HG03045 (cell line): ENCODE measurements around the gene ABCA5.
"Not testable (repeated sequence)": the region's sequence is repeated elsewhere in the genome, so short reads cannot be mapped to it uniquely, and the experiment has no call there.

ENCODE experiments used
- ATAC-seq: cut with Tn5 transposase; IDR thresholded peaks from one replicate; pipeline ENCODE4 v1.9.1; 2021; ENCODE audit warnings: mild to moderate bottlenecking, moderate library complexity; ENCODE audit not compliant: unreplicated experiment

The ABCA5 gene

DNA sequence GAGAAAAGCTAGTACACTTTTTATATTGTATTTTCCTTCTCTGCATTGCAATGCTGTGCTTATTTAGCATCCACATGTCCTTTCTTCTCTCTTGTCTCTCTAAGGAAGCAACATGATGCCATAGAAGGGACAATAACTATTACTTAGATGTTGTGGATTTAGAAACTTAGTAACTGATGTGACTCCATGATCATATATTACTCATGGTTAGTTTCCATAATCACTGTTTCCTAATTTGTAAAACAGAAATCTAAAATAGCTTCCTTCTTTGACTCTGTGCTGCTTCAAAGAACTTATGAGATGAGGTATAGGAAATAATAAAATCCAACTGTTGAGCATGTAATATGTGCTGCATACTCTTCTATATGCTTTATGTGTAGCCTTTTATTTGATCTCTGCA is 6.6 kb upstream of the ABCA5 start:
- no peak for ATAC-seq

DNA sequence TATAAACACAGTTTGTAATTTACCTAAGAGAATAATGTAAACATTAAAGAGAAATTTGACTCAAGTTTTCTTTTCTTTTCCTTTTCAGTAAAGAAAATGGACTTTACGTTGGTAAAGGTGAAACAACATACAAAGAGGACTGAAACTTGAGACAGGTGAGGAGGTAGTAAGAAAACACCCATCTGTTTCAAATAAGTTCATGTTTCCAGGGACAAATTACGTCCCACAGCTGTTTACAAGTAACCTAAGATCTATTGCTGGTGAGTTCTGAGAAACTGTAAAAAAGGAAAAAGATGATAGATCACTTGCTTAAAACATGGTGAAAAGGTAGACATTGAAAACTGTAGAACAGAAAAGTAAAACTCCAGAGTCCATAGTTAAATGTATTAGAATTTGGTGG is 4.8 kb upstream of the ABCA5 start:
- no peak for ATAC-seq

GRCh38 chr17:69326377-69327059 is 415 bp downstream of the ABCA5 start:
- ATAC-seq, result peak; percentile 7

DNA sequence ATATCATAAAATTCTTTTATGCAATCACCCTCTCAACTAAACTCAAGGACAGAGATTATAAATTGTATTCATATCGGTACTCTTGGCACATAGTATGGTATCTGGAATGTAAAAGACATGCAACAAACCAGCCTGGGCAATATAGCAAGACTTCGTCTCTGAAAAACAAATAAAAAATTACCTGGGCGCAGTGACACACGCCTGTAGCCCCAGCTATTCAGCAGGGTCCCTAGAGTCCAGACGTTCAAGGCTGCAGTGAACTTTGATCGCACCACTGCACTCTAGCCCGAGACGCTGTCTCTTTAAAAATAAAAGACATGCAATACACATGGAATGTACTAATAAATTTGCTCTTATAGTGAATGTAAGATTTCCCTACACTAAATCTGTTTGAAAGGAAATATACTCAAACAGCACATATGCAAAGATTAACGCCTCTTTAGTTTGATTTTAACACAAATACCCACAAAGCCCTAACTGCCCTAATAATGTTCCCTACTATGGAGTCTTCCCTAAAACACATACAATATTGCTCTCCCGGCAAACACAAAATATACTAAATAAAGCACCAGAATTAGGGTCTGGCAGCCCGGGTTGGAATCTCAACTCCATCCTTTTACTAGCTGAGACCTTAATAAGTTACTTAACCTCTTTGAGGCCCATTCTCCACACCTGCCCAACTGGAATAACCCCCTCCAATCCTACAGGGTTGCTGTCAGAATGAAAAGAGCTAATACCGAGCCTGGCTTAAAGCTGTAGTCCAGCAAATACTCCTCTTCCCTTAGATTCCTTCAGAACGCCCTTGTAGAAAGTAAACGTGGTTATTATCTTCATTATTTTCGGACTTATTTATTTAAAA is 1.2 kb downstream of the ABCA5 start:
- ATAC-seq, result no peak

GRCh38 chr17:69323806-69324205 is 3.1 kb downstream of the ABCA5 start:
- no peak for ATAC-seq

- ATAC-seq, result no peak
Measured at GRCh38 chr17:69320908-69321238, 6.1 kb downstream of the ABCA5 start.

DNA sequence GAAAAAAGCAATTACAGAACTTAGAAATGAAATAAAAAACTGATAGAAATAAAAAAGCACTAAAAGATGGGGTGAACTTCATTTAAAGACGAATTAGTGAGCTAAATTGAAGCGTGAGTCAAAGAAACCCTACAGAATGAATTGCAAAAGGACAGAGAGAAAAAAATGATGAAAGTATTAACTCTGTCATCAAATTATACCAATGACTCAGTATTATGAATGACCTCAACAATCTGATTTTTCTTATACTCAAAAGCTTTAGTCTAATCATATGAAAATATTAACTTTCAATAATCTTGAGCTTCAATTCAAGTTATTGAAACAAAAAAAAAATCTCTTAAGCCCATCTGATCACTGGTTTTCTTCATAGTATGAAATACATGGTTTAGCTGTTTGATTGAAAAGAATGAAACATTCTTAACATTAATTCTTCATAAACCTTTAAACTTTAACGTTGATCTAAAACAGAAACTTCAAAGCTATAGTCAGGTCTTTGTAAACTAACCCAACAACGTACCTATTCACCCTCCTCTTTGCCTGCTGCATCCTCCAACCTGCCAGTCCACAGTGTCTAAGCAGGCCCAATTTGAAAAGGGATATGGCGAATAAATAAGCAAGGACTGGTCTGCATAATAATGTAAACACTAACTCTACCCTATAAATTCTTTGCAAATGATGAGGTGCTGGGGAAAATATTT is 6.6 kb downstream of the ABCA5 start:
- ATAC-seq, result no peak

DNA sequence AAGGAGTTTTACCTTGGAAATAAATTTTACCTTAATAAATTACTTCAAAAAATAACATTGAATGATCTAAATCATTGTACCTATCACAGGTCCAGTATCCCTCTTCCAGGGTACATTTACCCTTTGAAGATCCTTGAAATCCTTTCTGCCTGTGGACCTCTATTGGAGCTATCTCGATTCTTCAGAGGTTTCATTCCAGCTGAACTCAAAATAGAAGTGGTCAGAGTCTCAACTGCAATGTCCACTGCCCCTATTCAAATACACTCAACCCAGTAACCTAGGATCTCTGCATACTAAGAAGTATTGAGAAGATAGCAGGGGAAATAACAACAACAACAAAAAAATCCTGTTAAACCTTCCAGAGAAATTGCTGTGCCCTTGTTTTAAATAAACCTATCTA is 9.3 kb downstream of the ABCA5 start:
- no peak for ATAC-seq

DNA sequence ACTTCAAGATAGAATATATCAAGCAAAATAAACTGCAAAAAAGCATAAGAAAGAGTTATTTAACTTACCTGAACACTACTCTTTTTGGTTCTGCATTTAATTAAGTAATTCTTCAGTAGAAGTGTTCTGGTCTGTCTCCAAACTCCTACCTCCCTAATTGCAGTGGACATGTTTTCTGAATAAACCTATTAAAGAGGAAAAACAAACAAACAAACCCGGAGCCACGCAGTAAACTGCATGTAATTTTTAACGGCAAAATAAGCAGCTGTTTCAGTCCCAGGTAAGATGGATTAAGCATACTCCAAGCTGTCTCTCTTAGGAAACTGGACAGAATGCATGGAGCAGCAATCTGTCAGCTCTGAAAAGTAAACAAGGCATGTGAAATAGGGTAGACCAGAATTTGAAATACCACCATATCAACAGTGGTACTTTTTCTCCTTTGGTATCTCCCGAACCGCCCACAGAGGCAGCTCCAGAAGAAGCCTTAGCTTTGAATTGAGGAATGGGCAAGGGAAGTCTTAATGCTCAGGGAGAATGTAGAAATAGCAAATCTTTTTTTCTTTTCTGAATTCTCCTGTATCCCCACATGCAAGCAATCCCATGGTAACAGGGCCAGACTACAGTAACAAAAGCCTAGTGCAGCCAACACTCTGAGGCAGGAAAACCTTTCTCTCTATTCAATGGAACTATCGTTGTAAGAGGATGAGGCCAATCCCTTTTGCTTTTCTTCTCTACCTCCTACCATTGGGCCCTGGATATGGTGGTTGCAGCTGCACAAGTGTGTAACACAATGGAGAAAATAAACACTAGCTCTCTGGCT is 12.5 kb downstream of the ABCA5 start:
- no peak for ATAC-seq

DNA sequence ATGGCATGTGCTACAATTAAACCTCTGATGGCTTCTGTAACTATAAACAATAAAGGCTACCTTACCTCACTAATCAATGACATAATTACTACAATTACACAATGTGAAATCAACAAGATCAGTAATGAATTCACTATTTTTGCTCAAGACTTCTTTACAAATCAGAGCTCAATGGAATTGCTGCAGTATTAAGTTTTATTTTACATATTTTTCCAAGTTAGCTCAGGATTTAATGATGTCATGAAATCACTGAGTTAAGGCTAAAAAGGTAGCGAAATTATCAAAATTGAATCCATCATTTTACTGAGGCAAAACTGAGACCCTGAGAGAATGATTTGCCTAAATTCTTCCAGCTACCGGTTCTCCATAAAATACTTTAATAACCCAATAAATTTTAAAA is 21.8 kb downstream of the ABCA5 start:
- no peak for ATAC-seq

- no peak for ATAC-seq
Measured at GRCh38 chr17:69302682-69303081, 24.3 kb downstream of the ABCA5 start.

- no peak for ATAC-seq
Measured at GRCh38 chr17:69300222-69300621, 26.7 kb downstream of the ABCA5 start.

DNA sequence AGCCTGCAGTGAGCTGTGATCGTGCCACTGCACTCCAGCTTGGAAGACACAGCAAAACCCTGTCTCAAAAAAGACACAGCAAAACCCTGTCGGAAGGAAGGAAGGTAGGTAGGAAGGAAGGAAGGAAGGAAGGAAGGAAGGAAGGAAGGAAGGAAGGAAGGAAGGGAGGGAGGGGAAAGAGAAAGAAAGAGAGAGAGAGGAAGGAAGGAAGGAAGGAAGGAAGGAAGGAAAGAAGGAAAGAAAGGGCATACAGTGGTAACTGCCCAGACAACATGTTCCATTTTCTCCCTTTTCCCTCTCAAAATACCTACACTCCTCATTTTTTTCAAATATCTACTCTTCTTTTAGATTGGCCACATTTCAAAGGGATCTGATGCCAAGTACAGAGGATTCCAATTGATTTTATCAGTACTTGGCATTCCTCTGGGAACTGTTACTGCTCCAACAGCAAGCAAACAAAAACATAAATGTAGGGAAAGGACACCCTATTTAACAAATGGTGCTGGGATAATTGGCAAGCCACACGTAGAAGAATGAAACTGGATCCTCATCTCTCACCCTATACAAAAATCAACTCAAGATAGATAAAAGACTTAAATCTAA is 28.7 kb downstream of the ABCA5 start:
- not testable (repeated sequence) for ATAC-seq

DNA sequence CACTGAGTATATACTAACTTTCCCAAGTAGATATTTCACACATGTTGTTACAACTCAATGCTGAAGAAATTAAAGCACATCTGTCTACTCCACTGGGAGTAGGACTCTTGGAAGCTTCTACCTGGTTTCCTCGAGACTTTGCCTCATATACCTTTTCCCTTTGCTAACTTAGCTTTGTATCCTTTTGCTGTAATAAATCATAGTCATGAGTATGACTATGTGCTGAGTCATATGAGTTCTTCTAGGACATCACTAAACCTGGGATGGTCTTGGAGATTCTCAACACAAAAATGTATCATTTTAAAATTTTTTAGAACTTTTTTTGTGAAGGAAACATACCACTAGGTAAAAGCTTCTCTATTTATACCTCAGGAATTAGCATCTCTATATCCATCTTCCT is 39.8 kb downstream of the ABCA5 start:
- no peak for ATAC-seq

GRCh38 chr17:69286257-69286656 is 40.7 kb downstream of the ABCA5 start:
- ATAC-seq, result no peak

GRCh38 chr17:69284646-69285045 is 42.3 kb downstream of the ABCA5 start:
- ATAC-seq, result no peak

- no peak for ATAC-seq
Measured at GRCh38 chr17:69282002-69282401, 44.9 kb downstream of the ABCA5 start.

- not testable (repeated sequence) for ATAC-seq
Measured at GRCh38 chr17:69276279-69276678, 50.7 kb downstream of the ABCA5 start.

DNA sequence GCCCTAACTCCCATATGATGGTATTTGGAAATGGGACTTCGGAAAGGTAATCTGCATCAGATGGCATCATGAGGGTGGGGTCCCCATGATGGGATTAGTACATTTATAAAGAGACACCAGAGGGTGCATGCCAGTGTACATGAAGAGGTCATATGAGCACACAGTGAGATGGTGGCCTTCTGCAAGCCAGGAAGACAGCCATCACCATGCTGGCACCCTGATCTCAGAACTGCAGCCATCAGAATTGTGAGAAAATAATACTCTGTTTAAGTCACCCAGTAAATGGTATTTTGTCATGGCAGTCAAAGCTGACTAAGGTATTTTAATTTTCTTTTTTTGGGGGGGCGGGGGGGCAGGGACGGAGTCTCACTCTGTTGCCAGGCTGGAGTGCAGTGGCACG is 51.2 kb downstream of the ABCA5 start:
- ATAC-seq, result no peak

DNA sequence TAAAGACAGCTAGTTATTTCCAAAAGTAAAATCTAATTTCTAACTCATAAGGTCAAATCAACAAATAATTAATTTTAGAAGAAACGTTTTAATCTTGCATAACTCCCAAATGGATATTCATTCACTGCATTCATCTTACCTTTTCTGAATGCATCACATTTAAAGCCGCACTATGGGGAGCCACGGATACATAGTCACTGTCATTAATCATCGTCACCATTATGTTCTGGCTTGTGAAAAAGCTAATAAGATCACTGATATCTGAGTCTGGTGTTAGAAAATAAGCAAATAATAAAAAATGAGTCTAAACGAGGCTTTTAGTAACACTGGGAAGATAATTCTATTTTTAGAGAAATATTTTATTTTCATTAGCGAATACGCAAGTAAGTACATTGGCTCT is 55.9 kb downstream of the ABCA5 start:
- no peak for ATAC-seq
